GM18526 (cell line): ENCODE measurements around the gene EPB41L4B.

Experiments
- POLR2A ChIP-seq: IDR thresholded peaks from 3 replicates; pipeline ENCODE4 v1.6.1; 2011; ENCODE audit not compliant: insufficient read length; ENCODE audit errors: extremely low read depth

EPB41L4B gene

GRCh38 chr9:109269081-109269480 is 51.8 kb downstream of the EPB41L4B start:
- TF ChIP-seq POLR2A = no peak

GRCh38 chr9:109267555-109267954 is 53.3 kb downstream of the EPB41L4B start:
- TF ChIP-seq POLR2A = no peak

- TF ChIP-seq POLR2A = no peak
Measured at GRCh38 chr9:109264877-109265587, 55.8 kb downstream of the EPB41L4B start.

- no peak for TF ChIP-seq POLR2A
Measured at GRCh38 chr9:109263358-109263757, 57.5 kb downstream of the EPB41L4B start.

GRCh38 chr9:109258481-109259302 is 62.2 kb downstream of the EPB41L4B start:
- no peak for TF ChIP-seq POLR2A

GRCh38 chr9:109256336-109256735 is 64.5 kb downstream of the EPB41L4B start:
- TF ChIP-seq POLR2A = no peak

GRCh38 chr9:109255394-109255793 is 65.5 kb downstream of the EPB41L4B start:
- TF ChIP-seq POLR2A = no peak

- no peak for TF ChIP-seq POLR2A
Measured at GRCh38 chr9:109254317-109254716, 66.5 kb downstream of the EPB41L4B start.

GRCh38 chr9:109253637-109254284 is 67.1 kb downstream of the EPB41L4B start:
- TF ChIP-seq POLR2A = no peak

GRCh38 chr9:109253241-109253636 is 67.6 kb downstream of the EPB41L4B start:
- TF ChIP-seq POLR2A = no peak

GRCh38 chr9:109252291-109252690 is 68.6 kb downstream of the EPB41L4B start:
- no peak for TF ChIP-seq POLR2A

GRCh38 chr9:109251776-109252106 is 69.1 kb downstream of the EPB41L4B start:
- no peak for TF ChIP-seq POLR2A

- no peak for TF ChIP-seq POLR2A
Measured at GRCh38 chr9:109251080-109251775, 69.6 kb downstream of the EPB41L4B start.

- no peak for TF ChIP-seq POLR2A
Measured at GRCh38 chr9:109250771-109251079, 70.1 kb downstream of the EPB41L4B start.

- no peak for TF ChIP-seq POLR2A
Measured at GRCh38 chr9:109250311-109250741, 70.5 kb downstream of the EPB41L4B start.
